Stimulated activated CD8-positive, alpha-beta memory T cell treated with anti-CD3 and anti-CD28 coated beads, Interleukin-15, amount 100 ng/mL, for 4 hours (primary cell): ENCODE results near the gene U2AF2.

ENCODE experiments used
- DNase-seq, 2 donors: peaks; one replicate each; pipeline ENCODE4 v3.0.0-alpha.2; 2020; ENCODE audit warnings: low read depth in 2 of 2

Gene U2AF2

GRCh38 chr19:55689411-55690108 lies 34.7 kb downstream of the U2AF2 start:
- DNase-seq = no peak

- DNase-seq = no peak
Measured at GRCh38 chr19:55690109-55690768, 35.4 kb downstream of the U2AF2 start.

GRCh38 chr19:55690769-55691545 lies 36.1 kb downstream of the U2AF2 start:
- DNase-seq = no peak

- DNase-seq = no peak
Measured at GRCh38 chr19:55691561-55692481, 37.0 kb downstream of the U2AF2 start.

- DNase-seq = no peak
Measured at GRCh38 chr19:55692681-55693081, 37.8 kb downstream of the U2AF2 start.

- no peak for DNase-seq
Measured at GRCh38 chr19:55693336-55693974, 38.6 kb downstream of the U2AF2 start.

GRCh38 chr19:55694241-55694655 lies 39.4 kb downstream of the U2AF2 start:
- no peak for DNase-seq

GRCh38 chr19:55694656-55695491 lies 40.0 kb downstream of the U2AF2 start:
- no peak for DNase-seq

GRCh38 chr19:55695511-55696290 lies 40.9 kb downstream of the U2AF2 start:
- DNase-seq = no peak

- DNase-seq = no peak
Measured at GRCh38 chr19:55696301-55697068, 41.6 kb downstream of the U2AF2 start.

- no peak for DNase-seq
Measured at GRCh38 chr19:55697069-55697440, 42.2 kb downstream of the U2AF2 start.

GRCh38 chr19:55697698-55698097 lies 42.9 kb downstream of the U2AF2 start:
- no peak for DNase-seq

- DNase-seq = no peak
Measured at GRCh38 chr19:55698256-55698655, 43.4 kb downstream of the U2AF2 start.

GRCh38 chr19:55699221-55699620 lies 44.4 kb downstream of the U2AF2 start:
- DNase-seq = no peak

- DNase-seq = no peak
Measured at GRCh38 chr19:55700813-55701212, 46.0 kb downstream of the U2AF2 start.

- no peak for DNase-seq
Measured at GRCh38 chr19:55702131-55702627, 47.3 kb downstream of the U2AF2 start.

GRCh38 chr19:55703790-55704215 lies 49.0 kb downstream of the U2AF2 start:
- DNase-seq = no peak

- DNase-seq = no peak
Measured at GRCh38 chr19:55704494-55705245, 49.8 kb downstream of the U2AF2 start.
